GM21576 (cell line): Measurements from ENCODE around the gene PSMD5.
"Not testable (repeated sequence)": the region's sequence is repeated elsewhere in the genome, so short reads cannot be mapped to it uniquely, and the experiment has no call there.

Experiments used
- ATAC-seq: cut with Tn5 transposase; IDR thresholded peaks from one replicate; pipeline ENCODE4 v1.9.1; 2021; ENCODE audit warnings: mild to moderate bottlenecking, moderate library complexity; ENCODE audit not compliant: unreplicated experiment

The PSMD5 gene

GRCh38 chr9:120818595-120818994, 24.1 kb downstream of the PSMD5 start:
- ATAC-seq, result no peak

- no peak for ATAC-seq
Measured at GRCh38 chr9:120815075-120815474, 27.6 kb downstream of the PSMD5 start.

- no peak for ATAC-seq
Measured at GRCh38 chr9:120808931-120809330, 33.8 kb downstream of the PSMD5 start.

- ATAC-seq, result no peak
Measured at GRCh38 chr9:120807607-120808379, 34.9 kb downstream of the PSMD5 start.

GRCh38 chr9:120804784-120805363, 37.8 kb downstream of the PSMD5 start:
- ATAC-seq, result not testable (repeated sequence)

- no peak for ATAC-seq
Measured at GRCh38 chr9:120801441-120801840, 41.3 kb downstream of the PSMD5 start.

GRCh38 chr9:120792898-120793765, 49.6 kb downstream of the PSMD5 start, which contains the start of gene FBXW2:
Gene FBXW2, minus strand, starts transcription at chr9:120793416. Its CDS starts 5,158 bp downstream, at chr9:120788258.
- ATAC-seq, result peak; percentile 89

GRCh38 chr9:120791161-120791560, 51.6 kb downstream of the PSMD5 start:
- no peak for ATAC-seq

GRCh38 chr9:120787933-120788332, 54.8 kb downstream of the PSMD5 start:
- no peak for ATAC-seq

GRCh38 chr9:120783602-120784047, 59.1 kb downstream of the PSMD5 start:
- ATAC-seq, result no peak

GRCh38 chr9:120781236-120781635, 61.5 kb downstream of the PSMD5 start:
- ATAC-seq, result no peak

GRCh38 chr9:120780367-120780766, 62.4 kb downstream of the PSMD5 start:
- no peak for ATAC-seq

GRCh38 chr9:120779227-120779626, 63.5 kb downstream of the PSMD5 start:
- ATAC-seq, result no peak

- ATAC-seq, result no peak
Measured at GRCh38 chr9:120778758-120779157, 64.0 kb downstream of the PSMD5 start.

- ATAC-seq, result no peak
Measured at GRCh38 chr9:120777229-120777628, 65.5 kb downstream of the PSMD5 start.

- no peak for ATAC-seq
Measured at GRCh38 chr9:120776788-120777187, 65.9 kb downstream of the PSMD5 start.

- ATAC-seq, result no peak
Measured at GRCh38 chr9:120775859-120776258, 66.9 kb downstream of the PSMD5 start.

GRCh38 chr9:120774719-120775118, 68.0 kb downstream of the PSMD5 start:
- ATAC-seq, result no peak

GRCh38 chr9:120773256-120773655, 69.5 kb downstream of the PSMD5 start:
- no peak for ATAC-seq

- no peak for ATAC-seq
Measured at GRCh38 chr9:120770931-120771330, 71.8 kb downstream of the PSMD5 start.

- ATAC-seq, result no peak
Measured at GRCh38 chr9:120768886-120769285, 73.8 kb downstream of the PSMD5 start.
